ENCODE measurements around the gene GABBR2. TPM values are rescaled to one million over a fixed set of nuclear protein-coding genes. Genes with fewer than 3 reads are reported as not detected.
"Not testable (repeated sequence)": the region's sequence is repeated elsewhere in the genome, so short reads cannot be mapped to it uniquely, and the experiment has no call there.

The GABBR2 gene
- total RNA-seq, 1 donor from 2014 or later, result 0.84 TPM

DNA sequence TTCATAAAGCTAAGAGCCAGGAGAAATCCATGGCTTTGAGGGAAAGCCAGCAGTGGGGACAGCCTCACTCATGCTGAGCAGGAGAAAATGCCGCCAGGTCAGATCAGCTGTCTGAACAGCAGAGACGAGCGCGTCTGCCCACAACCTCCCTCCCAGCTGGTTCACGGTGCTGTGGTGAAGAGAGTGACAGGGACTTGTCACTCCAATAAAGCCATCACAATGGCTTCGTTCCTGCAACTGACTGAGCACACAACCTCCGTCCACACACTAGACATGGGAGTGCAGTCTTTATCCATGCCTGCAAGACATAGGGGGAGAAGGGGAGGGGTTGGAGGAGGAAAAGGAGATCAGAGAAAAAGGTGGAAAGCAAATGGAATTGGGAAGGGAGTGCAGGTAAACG, 206.9 kb downstream of the GABBR2 start:
- peak overlapping the region; percentile 70 for H3K27ac ChIP-seq
- no peak for TF ChIP-seq CTCF (IDR thresholded peaks at IDR 0.05)
- H3K36me3 ChIP-seq, result no peaks in the 10 kb centered on the region
- intact Hi-C loops (cut with DNase I), result no loop called here
- no peaks in the 10 kb centered on the region for H3K27me3 ChIP-seq
- H3K4me1 ChIP-seq, result peaks cover 7% of the 10 kb centered on the region
- DNase-seq (no peak), ATAC-seq (no peak)
- no peaks in the 10 kb centered on the region for H3K9me3 ChIP-seq
- no peak overlapping the region for H3K4me3 ChIP-seq

GRCh38 chr9:98501259-98501658, 207.5 kb downstream of the GABBR2 start:
- peak overlapping the region; percentile 11 for H3K27ac ChIP-seq

DNA sequence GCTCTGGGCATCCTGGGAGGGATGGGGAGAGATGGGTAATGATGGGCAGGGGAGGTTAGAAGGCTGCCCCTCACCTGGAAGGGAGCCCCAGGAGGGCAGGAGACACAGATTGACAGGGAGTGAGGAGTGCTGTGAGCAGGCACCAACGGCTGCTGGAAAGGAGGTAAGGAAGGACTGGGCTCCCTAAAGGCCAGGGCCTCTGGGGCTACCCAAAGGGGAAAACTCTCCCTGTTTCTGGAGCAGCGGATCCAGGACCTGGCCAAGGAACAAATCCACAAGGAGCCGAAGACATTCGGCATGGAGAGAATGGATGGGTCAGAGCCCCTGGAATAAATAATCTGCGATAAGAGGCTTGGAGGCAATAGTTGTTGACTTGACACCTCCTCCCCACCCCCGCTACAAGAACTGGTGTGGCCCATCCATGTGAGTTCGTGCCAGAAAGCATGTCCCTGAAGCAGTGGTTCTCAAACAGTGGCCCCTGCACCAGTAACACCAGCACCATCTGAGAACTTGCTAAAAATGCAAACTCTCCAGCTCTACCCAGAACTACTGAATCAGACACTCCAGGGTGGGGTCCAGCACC, 208.3 kb downstream of the GABBR2 start:
- H3K27me3 ChIP-seq, result no peaks in the 10 kb centered on the region
- peaks cover 7% of the 10 kb centered on the region for H3K4me1 ChIP-seq
- no peak for ATAC-seq
- intact Hi-C loops (cut with DNase I), result no loop called here
- no peak overlapping the region for H3K4me3 ChIP-seq
- DNase-seq, result no peak
- H3K9me3 ChIP-seq, result no peaks in the 10 kb centered on the region
- no peak for TF ChIP-seq CTCF (IDR thresholded peaks at IDR 0.05)
- no peaks in the 10 kb centered on the region for H3K36me3 ChIP-seq
- no peak overlapping the region for H3K27ac ChIP-seq

More at GRCh38 chr9:98501259-98501658, 207.5 kb downstream of the GABBR2 start:
- H3K27me3 ChIP-seq; DNase-seq; ATAC-seq; H3K4me3 ChIP-seq; H3K36me3 ChIP-seq; H3K9me3 ChIP-seq; intact Hi-C loops (cut with DNase I); H3K4me1 ChIP-seq: not testable (repeated sequence)

DNA sequence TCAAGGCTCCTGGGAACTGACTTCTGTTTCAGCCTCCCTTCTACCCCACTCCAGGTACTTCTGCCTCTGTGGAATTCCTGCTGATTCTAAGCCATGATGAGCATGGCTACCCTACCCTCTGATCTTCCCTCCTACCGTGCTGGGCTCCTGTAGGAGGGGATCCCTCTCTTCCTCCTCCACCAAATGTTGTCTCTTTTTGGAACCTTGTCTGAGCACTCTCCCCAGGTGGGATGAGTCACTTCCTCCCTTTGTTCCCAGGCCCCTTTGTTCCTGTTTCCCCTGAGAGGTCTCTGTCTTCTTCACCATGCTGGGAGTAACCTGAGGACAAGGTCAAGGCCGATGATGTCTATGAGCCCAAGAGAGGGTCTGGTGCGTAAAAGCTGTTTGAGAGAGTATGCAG, 213.2 kb downstream of the GABBR2 start:
- ATAC-seq, result no peak
- DNase-seq, result no peak
- no peaks in the 10 kb centered on the region for H3K9me3 ChIP-seq
- no peaks in the 10 kb centered on the region for H3K36me3 ChIP-seq
- no peaks in the 10 kb centered on the region for H3K4me1 ChIP-seq
- H3K27ac ChIP-seq, result no peak overlapping the region
- no peak overlapping the region for H3K4me3 ChIP-seq
- H3K27me3 ChIP-seq, result no peaks in the 10 kb centered on the region
- intact Hi-C loops (cut with DNase I), result no loop called here
- TF ChIP-seq CTCF (IDR thresholded peaks at IDR 0.05), result no peak

DNA sequence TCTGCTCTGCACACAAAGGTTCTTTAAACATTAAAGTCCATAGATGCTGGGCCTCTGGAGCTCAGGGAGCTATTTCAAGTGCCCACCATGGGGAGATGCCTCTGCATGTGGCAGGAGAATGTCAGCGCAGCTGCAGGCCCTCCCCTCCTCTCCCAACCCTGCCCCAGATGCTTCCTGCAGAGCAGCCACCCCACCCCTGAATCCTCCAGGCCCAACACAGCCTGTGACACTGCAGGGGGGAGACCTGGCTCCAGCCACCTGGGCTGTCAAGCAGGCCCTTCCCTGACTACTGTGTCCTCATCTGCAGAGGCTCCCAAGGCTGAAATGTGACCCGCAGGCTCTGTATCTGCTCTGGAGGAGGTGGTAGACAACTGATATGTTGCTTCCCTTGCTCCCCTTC, 213.9 kb downstream of the GABBR2 start:
- Histone ChIP-seq H3K27me3 (no peaks in the 10 kb centered on the region), H3K4me3 (no peak overlapping the region), H3K4me1 (no peaks in the 10 kb centered on the region), H3K36me3 (no peaks in the 10 kb centered on the region), H3K27ac (no peak overlapping the region), H3K9me3 (no peaks in the 10 kb centered on the region)
- ATAC-seq (peak; percentile 24), DNase-seq (no peak)
- intact Hi-C loops (cut with DNase I), result no loop called here
- TF ChIP-seq CTCF (IDR thresholded peaks at IDR 0.05), result no peak

DNA sequence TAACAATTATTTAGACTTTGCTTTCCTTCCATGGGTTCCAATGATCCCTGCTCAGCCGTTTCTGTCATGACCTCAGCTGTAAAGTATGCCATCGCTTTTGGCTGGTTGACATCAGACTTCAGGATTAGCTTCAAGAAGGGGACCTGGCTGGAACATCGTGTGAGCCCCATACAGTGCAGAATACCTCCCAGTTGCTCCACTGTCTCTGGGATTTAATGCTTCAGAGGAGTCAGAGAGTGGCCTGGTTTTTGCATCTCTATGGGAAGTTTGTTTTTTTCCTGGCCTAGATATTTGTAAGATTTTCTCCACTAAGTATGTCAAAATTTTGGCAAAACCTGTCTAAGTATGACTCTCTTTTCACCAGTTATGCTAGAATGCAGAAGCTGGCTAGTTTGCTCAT, 216.9 kb downstream of the GABBR2 start:
- Histone ChIP-seq H3K36me3 (no peaks in the 10 kb centered on the region), H3K9me3 (no peaks in the 10 kb centered on the region), H3K27me3 (no peaks in the 10 kb centered on the region), H3K27ac (no peak overlapping the region), H3K4me1 (no peaks in the 10 kb centered on the region), H3K4me3 (no peak overlapping the region)
- DNase-seq (no peak), ATAC-seq (no peak)
- no peak for TF ChIP-seq CTCF (IDR thresholded peaks at IDR 0.05)
- intact Hi-C loops (cut with DNase I), result no loop called here
